ENCODE measurements around the gene FBXL19. TPM values are rescaled to one million over a fixed set of nuclear protein-coding genes. Genes with fewer than 3 reads are reported as not detected.

Gene FBXL19, protein sequence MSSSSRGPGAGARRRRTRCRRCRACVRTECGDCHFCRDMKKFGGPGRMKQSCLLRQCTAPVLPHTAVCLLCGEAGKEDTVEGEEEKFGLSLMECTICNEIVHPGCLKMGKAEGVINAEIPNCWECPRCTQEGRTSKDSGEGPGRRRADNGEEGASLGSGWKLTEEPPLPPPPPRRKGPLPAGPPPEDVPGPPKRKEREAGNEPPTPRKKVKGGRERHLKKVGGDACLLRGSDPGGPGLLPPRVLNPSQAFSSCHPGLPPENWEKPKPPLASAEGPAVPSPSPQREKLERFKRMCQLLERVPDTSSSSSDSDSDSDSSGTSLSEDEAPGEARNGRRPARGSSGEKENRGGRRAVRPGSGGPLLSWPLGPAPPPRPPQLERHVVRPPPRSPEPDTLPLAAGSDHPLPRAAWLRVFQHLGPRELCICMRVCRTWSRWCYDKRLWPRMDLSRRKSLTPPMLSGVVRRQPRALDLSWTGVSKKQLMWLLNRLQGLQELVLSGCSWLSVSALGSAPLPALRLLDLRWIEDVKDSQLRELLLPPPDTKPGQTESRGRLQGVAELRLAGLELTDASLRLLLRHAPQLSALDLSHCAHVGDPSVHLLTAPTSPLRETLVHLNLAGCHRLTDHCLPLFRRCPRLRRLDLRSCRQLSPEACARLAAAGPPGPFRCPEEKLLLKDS
- 10.1 and 37.5 TPM in 2 replicates for total RNA-seq (2011; cell fraction: chromatin; rRNA removed; ENCODE audit: low replicate concordance)
- total RNA-seq (2011; cell fraction: nucleolus; rRNA removed), result 30.4 and 31.2 TPM in 2 replicates
- total RNA-seq (2011; cell fraction: nucleoplasm; rRNA removed), result 14.5 and 15.4 TPM in 2 replicates
- total RNA-seq (2014; rRNA removed) (32.7 and 48.1 TPM in 2 replicates), total RNA-seq (2014; rRNA removed; fragmentation: Illumina TruSeq; extraction: Trizol) (6.8 and 6.9 TPM in 2 replicates), total RNA-seq (2015; rRNA removed; fragmentation: Illumina TruSeq; extraction: Trizol) (17.6 and 17.8 TPM in 2 replicates), total RNA-seq (2021) (40.4 and 48.0 TPM in 2 replicates), polyA plus RNA-seq (2011; rRNA removed) (9.1 and 9.9 TPM in 2 replicates), polyA plus RNA-seq (2014; fragmentation: Illumina TruSeq; extraction: Trizol) (7.6 and 18.1 TPM in 2 replicates), polyA plus RNA-seq (2014; fragmentation: Nextera tagmentation; extraction: Ambion mirVana) (under 1 TPM in 1 of 2 experiments, not detected in 1; 0.13 TPM), polyA plus RNA-seq (2014; rRNA removed) (22.0 and 26.0 TPM in 2 replicates), polyA minus RNA-seq (2011; rRNA and poly(A)+ RNA removed) (3.8 and 7.2 TPM in 2 replicates), Bru-seq, nascent RNA (percentile 64 among the genes with signal in this experiment), BruChase-seq, experiment 1, labeled RNA remaining after a 2-hour chase (percentile 62 among the genes with signal in this experiment), BruChase-seq, experiment 2, labeled RNA remaining after a 6-hour chase (percentile 63 among the genes with signal in this experiment)
- polyA plus RNA-seq (2011; cell fraction: cytosol; rRNA removed), result 12.4 and 47.6 TPM in 2 replicates
- polyA plus RNA-seq (2011; cell fraction: nucleus; rRNA removed), result 16.9 and 37.2 TPM in 2 replicates
- polyA plus RNA-seq (2012), result 17.7 and 25.5 TPM in 2 replicates
- 26.1 and 27.7 TPM in 2 replicates for polyA minus RNA-seq (2011; cell fraction: cytosol; rRNA and poly(A)+ RNA removed)
- 7.5 and 9.4 TPM in 2 replicates for polyA minus RNA-seq (2011; cell fraction: nucleus; rRNA and poly(A)+ RNA removed)
- long read RNA-seq, experiment 1, partial matches to known transcripts, result 73 of 75 reads
- long read RNA-seq, experiment 1, other reads (novel, unspliced or antisense), result 2 of 75 reads
- long read RNA-seq, experiment 2, partial matches to known transcripts, result 17 of 62 reads
- long read RNA-seq, experiment 2, other reads (novel, unspliced or antisense), result 43 of 62 reads
- long read RNA-seq, experiment 3, result 0 reads

DNA sequence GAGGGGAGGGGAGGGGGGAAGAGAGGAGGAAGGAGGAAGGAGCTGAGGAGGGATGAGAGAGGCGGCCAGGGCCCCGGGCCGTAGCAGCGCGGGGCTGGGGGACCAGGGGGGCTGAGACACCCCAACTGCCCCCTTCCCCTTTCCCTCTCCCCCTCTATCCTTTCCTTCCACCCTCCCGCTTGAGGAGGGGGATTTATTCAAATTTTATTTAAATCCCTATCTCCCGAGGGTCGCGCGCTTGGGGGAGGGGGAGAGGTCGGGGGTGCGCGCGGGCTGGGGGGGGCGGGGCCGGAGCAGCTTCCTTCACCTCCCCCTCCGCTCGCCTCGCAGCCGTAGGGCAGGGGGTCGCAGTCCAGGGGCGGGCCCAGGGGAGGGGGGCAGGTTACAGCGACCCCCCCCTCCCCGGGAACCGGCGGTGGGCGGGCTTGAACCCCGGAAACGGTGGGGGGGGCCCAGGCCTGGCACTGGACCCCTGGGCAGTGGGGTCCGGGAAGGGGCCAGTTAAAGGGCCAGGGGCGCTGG is at the start of gene FBXL19:
FBXL19 (plus strand) TSS at position 19 of the 522 bp plus-strand sequence. CDS start 2,183 bp downstream, outside the sequence.
- H3K36me3 ChIP-seq (ENCODE audit: control insufficient read depth, insufficient read depth, low read length), result peaks cover 34% of the 10 kb centered on the region; the same call in 2 of the 3 replicates
- no peak for ATAC-seq
- peak within 1 kb of the TSS; percentile 85 for H3K4me3 ChIP-seq
- in situ Hi-C loops (cut with MboI) (loop anchor here (5.0 kb wide), 1 partner anchor 76 kb away; no protein-coding TSS in a partner anchor), intact Hi-C loops (cut with micrococcal nuclease) (loop anchor here (2.0 to 5.0 kb wide), 4 partner anchors 46 to 266 kb away; partner anchors contain the start of genes CFAP119, FBRS and RNF40)
- no CpG with 5 or more reads among the region's 31 CpGs for WGBS (ENCODE audit: insufficient coverage, low coverage, missing lambda C conversion rate)
- H3K27ac ChIP-seq (ENCODE audit: extremely low read depth, low read depth, low read length), result peak within 1 kb of the TSS; percentile 100
- POLR2A ChIA-PET, result interaction anchor here (1.5 kb wide), 1 partner anchor 256 kb away, joined by 5 read pairs; the partner anchor contains the start of gene FUS
- peak within 1 kb of the TSS; percentile 100 for H3K4me2 ChIP-seq (ENCODE audit: insufficient read depth, low read length)
- DNase-seq (ENCODE audit: extremely low read depth in 1 of 4, low spot score in 3 of 4), result no peak
- H3K9ac ChIP-seq (ENCODE audit: insufficient read depth in 1 of 2, low read depth in 2 of 2, low read length in 2 of 2), result peak within 1 kb of the TSS; percentile 93 to 99
- FAIRE-seq, result no peak
- CTCF ChIA-PET (ENCODE audit: low intra/inter-chr PET ratio), result no interaction called here
- peaks cover 3 to 52% of the 10 kb centered on the region in 2 experiments; a peak in 4 of 5 replicates for H3K4me1 ChIP-seq (replicated peaks in 1 of 2; ENCODE audit: control insufficient read depth in 2 of 2, insufficient read depth in 2 of 2, low read length in 2 of 2)
- BruUV-seq (replicated peaks), result no TSS peak
- H3K9me1 ChIP-seq (ENCODE audit: control insufficient read depth, insufficient read depth, low read length), result peaks cover 3% of the 10 kb centered on the region
- no peaks in the 10 kb centered on the region; a peak in 1 of 5 replicates for H3K27me3 ChIP-seq (ENCODE audit: control insufficient read depth in 2 of 2, insufficient read depth in 2 of 2, low read length in 2 of 2)
- H2AFZ ChIP-seq (ENCODE audit: low read depth, low read length), result peak within 1 kb of the TSS; percentile 100
- H3K9me3 ChIP-seq (replicated peaks; ENCODE audit: control insufficient read depth, insufficient read depth, low read depth, low read length), result no peaks in the 10 kb centered on the region
- H4K20me1 ChIP-seq (replicated peaks; ENCODE audit: control insufficient read depth, insufficient read depth, low read length), result peaks cover 3% of the 10 kb centered on the region; the same call in 1 of the 2 replicates
- peaks cover 17% of the 10 kb centered on the region for H3K79me2 ChIP-seq (ENCODE audit: control insufficient read depth, insufficient read depth, low read length)
- TF ChIP-seq ZNF444 (CRISPR knock-in tag; IDR thresholded peaks at IDR 0.05) (peak; percentile 77), PCBP1 (IDR thresholded peaks at IDR 0.05; ENCODE audit: low read depth, low read length, poor library complexity, severe bottlenecking) (peak; percentile 95), NFRKB (IDR thresholded peaks at IDR 0.05; ENCODE audit: low read depth) (no peak), ZBTB7A (IDR thresholded peaks at IDR 0.05; ENCODE audit: borderline replicate concordance, control insufficient read depth, low read depth, low read length) (peak; percentile 79), LCOR (CRISPR knock-in tag; IDR thresholded peaks at IDR 0.05) (no peak), BRD9 (IDR thresholded peaks at IDR 0.05; ENCODE audit: low read depth, partially characterized antibody) (no peak), EWSR1 (IDR thresholded peaks at IDR 0.05; ENCODE audit: borderline replicate concordance, low read depth, partially characterized antibody) (no peak), VEZF1 (CRISPR knock-in tag; IDR thresholded peaks at IDR 0.05) (peak; percentile 95), MAZ (CRISPR knock-in tag; conservative IDR thresholded peaks at IDR 0.05 in 1 of 2, IDR thresholded peaks at IDR 0.05 in 1 of 2) (0 out of 4 replicates have a peak, but pooled peaks of 1 of the 2 experiments have one; percentile 14), PHF8 (IDR thresholded peaks at IDR 0.05; ENCODE audit: borderline replicate concordance, low read length) (peak; percentile 9; the same call in 1 of the 2 replicates), SIN3A (IDR thresholded peaks at IDR 0.05; ENCODE audit: borderline replicate concordance in 2 of 2, control insufficient read depth in 1 of 2, low read depth in 2 of 2, low read length in 2 of 2) (peak in 1 of 2 experiments; percentile 36; a peak in 1 of 4 replicates), KDM1A (IDR thresholded peaks at IDR 0.05) (peak in 1 of 2 experiments; percentile 79; a peak in 2 of 4 replicates)

Measured in K562 (cell line).